HEK293T (cell line): ENCODE measurements around the gene AGBL1.

Experiments used
- ELF4 ChIP-seq: fragments of 450-650 bp; IDR thresholded peaks from 2 replicates; pipeline ENCODE4 v1.6.1; 2017; ENCODE audit warnings: antibody characterized with exemption
- SP1 ChIP-seq: fragments of 450-650 bp; IDR thresholded peaks from 2 replicates; pipeline ENCODE4 v1.6.1; 2017
- TARDBP ChIP-seq: fragments of 450-650 bp; IDR thresholded peaks from 2 replicates; pipeline ENCODE4 v1.6.1; 2016

DNA sequence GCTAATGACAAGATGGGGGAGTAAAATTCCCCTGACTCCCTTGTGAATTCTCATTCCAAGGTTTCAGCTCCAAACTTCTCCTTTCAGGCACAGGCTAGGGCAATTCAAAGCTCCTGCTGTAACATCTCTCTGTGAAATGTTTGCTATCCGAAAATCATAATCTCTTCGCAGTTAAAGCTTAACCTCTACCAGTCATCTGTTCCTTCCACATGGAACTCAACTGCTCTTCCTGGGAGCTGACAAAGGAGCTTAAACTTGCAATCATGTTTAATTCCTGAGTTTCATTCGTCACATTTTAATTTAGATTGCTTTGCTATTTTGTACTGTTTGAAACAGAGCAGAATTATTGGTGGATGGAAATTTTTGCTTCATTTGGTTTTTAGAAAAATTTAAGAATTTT lies 328.6 kb downstream of the AGBL1 start:
- no peak for TF ChIP-seq SP1
- TF ChIP-seq TARDBP = no peak
- no peak for TF ChIP-seq ELF4
